Epithelial cell of proximal tubule (primary cell): Measurements from ENCODE around the gene ARHGAP31. TPM values are rescaled to one million over a fixed set of nuclear protein-coding genes. Genes with fewer than 3 reads are reported as not detected.
"Not testable (repeated sequence)": the region's sequence is repeated elsewhere in the genome, so short reads cannot be mapped to it uniquely, and the experiment has no call there.

ENCODE experiments used
- DNase-seq: peaks from one replicate; pipeline ENCODE4 v3.0.0-alpha.2; 2011; ENCODE audit warnings: low read depth
- H3K4me3 ChIP-seq: 2 replicates; pipeline ENCODE4 v1.5.1; 2011; ENCODE audit warnings: low read depth, mild to moderate bottlenecking, low read length
- CTCF ChIP-seq: conservative IDR thresholded peaks from 2 replicates; pipeline ENCODE4 v1.5.1; 2012; ENCODE audit warnings: low read depth, mild to moderate bottlenecking, low read length
- total RNA-seq: library from RNA; depleted of rRNA; stranded (reverse); fragments of >200 nt; gene quantifications from 2 replicates; pipeline ENCODE4 v1.2.3, GENCODE V29; 2015

ARHGAP31 gene
- total RNA-seq, 1 donor from 2014 or later = 5.1 TPM

GRCh38 chr3:119365418-119365817, 71.2 kb downstream of the ARHGAP31 start:
- no peak for DNase-seq
- no peak overlapping the region for H3K4me3 ChIP-seq
- no peak for TF ChIP-seq CTCF

- no peak for DNase-seq
- TF ChIP-seq CTCF = no peak
- H3K4me3 ChIP-seq = no peak overlapping the region
Measured at GRCh38 chr3:119367000-119367399, 72.8 kb downstream of the ARHGAP31 start.

GRCh38 chr3:119368298-119368697, 74.1 kb downstream of the ARHGAP31 start:
- DNase-seq = no peak
- no peak for TF ChIP-seq CTCF
- H3K4me3 ChIP-seq = no peak overlapping the region

GRCh38 chr3:119371786-119372185, 77.6 kb downstream of the ARHGAP31 start:
- not testable (repeated sequence) for DNase-seq, H3K4me3 ChIP-seq

GRCh38 chr3:119375106-119375505, 80.9 kb downstream of the ARHGAP31 start:
- no peak for DNase-seq
- no peak for TF ChIP-seq CTCF
- H3K4me3 ChIP-seq = no peak overlapping the region

- TF ChIP-seq CTCF = no peak
- no peak for DNase-seq
- H3K4me3 ChIP-seq = no peak overlapping the region
Measured at GRCh38 chr3:119375510-119375909, 81.3 kb downstream of the ARHGAP31 start.

GRCh38 chr3:119376758-119377157, 82.6 kb downstream of the ARHGAP31 start:
- TF ChIP-seq CTCF = no peak
- DNase-seq = no peak
- H3K4me3 ChIP-seq = no peak overlapping the region

GRCh38 chr3:119378259-119378803, 84.1 kb downstream of the ARHGAP31 start:
- H3K4me3 ChIP-seq = no peak overlapping the region
- DNase-seq = no peak
- no peak for TF ChIP-seq CTCF
